Fibroblast of lung (primary cell): Measurements from ENCODE around the gene NDST1.

Experiments
- EZH2 ChIP-seq: IDR thresholded peaks from 2 replicates; pipeline ENCODE4 v1.5.1; 2012; ENCODE audit warnings: low read length, control low read depth, mild to moderate bottlenecking; ENCODE audit errors: missing control alignments
- TF ChIP-seq, protein P1 (sequence below), 2 donors: IDR thresholded peaks in 1 of 2; conservative IDR thresholded peaks in 1 of 2; 1 replicate in 1 of 2; 2 replicates in 1 of 2; pipeline ENCODE4 v1.5.1; 2011 to 2012; ENCODE audit warnings: low read length in 2 of 2, control low read depth in 1 of 2, inconsistent platforms in 1 of 2, low read depth in 1 of 2, mild to moderate bottlenecking in 1 of 2

DNA sequence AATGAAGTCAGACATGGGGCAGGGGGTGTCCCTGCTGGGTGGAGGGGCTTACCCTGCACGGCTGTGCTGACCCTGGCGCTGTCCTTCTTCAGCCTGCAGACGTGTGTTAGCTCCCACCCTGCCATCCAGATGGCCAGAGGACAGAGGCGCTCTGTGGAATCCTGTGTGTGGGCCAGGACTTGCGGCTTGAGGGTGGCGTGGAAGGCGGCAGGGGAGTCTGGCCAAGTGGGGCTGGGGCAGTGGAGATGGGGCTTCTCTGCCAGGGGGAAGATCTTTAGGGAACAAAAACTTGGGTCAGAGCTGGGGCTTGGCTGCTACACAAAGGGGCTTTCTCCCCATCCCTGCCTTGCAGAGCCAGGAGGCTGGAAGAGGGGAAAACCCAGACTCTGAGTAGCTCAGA lies 86.1 kb downstream of the NDST1 start:
- TF ChIP-seq, protein P1, sequence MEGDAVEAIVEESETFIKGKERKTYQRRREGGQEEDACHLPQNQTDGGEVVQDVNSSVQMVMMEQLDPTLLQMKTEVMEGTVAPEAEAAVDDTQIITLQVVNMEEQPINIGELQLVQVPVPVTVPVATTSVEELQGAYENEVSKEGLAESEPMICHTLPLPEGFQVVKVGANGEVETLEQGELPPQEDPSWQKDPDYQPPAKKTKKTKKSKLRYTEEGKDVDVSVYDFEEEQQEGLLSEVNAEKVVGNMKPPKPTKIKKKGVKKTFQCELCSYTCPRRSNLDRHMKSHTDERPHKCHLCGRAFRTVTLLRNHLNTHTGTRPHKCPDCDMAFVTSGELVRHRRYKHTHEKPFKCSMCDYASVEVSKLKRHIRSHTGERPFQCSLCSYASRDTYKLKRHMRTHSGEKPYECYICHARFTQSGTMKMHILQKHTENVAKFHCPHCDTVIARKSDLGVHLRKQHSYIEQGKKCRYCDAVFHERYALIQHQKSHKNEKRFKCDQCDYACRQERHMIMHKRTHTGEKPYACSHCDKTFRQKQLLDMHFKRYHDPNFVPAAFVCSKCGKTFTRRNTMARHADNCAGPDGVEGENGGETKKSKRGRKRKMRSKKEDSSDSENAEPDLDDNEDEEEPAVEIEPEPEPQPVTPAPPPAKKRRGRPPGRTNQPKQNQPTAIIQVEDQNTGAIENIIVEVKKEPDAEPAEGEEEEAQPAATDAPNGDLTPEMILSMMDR (conservative IDR thresholded peaks at IDR 0.05 in 1 of 2, IDR thresholded peaks at IDR 0.05 in 1 of 2; ENCODE audit: low read depth in 1 of 2, low read length in 2 of 2) = no peak
- TF ChIP-seq EZH2 = no peak
